CD4-positive, alpha-beta T cell treated with Interleukin-4 for 4 hours (primary cell): Measurements from ENCODE around the gene NPAS3.

Experiments used
- DNase-seq: peaks from one replicate; pipeline ENCODE4 v3.0.0-alpha.2; 2020

Gene NPAS3

DNA sequence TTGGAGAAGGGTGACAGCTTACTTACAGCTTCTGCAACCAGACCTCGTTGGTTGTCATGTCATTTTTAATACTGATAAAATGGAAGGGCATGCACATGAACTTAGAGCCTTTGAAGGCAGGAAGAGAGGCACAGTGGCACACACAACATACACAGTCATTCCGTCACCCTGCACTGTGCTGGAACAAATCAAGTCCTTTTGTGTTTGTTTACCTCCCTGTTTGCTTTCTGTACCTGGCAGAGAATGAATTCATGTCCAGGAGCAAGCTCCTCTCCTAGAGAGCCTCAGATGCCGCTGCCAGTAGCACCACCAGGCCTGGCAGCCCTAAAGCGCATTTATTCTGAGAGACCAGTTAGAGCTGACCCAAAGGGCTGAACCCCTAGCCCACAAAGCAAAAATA is 551.9 kb downstream of the NPAS3 start:
- no peak for DNase-seq

DNA sequence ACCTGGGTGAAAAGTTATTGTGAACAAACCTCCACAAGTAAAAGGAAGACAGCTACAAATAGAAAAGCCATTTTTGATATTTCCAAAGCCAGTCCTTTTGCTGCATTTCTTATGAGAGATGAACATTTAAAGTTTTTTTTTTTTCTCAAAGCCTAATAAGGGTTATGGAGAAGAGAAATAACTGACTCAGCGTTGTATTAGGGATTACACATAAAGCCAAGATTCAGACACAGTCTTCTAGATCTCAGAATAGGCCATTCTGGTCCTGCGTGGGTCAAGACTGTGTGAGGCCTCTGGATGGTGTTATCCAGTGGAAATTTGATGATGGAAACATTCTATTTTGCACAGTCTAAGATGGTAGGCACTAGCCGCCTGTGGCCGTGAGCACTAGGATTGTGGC is 552.4 kb downstream of the NPAS3 start:
- DNase-seq, result no peak

DNA sequence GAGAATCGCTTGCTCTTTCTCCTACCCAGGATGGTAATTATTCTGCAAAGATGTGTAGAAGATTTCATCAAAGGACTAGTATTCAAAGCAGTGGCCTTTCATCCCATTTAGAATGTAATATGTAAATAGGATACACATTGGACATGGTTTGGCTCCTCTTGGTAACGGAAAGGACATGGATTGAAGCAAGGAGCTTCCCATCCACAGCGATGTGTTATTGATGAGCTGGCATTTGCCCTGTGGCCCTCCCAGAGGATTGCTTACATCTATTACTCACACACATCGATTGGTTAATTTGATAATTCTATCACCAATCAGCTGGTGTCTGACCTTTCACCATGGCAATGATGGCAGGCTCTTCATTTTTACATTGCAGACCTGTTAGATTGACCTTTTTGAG is 553.8 kb downstream of the NPAS3 start:
- DNase-seq, result no peak

DNA sequence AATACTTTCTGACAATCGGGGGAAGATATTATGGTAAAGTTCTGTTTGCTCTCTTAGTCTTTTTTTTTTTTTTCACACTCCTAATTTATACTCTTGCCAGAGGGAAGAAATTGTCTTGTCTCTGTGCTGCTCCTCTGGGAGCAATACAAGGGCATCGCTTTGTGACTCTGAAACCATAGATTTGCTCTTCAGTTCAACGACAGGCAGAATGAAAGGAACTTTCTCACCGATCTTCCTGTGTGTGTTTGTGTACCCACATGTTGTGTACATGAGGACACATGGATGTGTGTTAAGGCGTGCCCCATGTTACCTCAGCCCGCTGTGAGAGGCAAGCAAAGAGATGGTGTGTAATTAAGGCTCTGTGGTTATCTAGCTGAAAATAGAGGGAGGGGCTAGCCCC is 554.6 kb downstream of the NPAS3 start:
- DNase-seq, result no peak

DNA sequence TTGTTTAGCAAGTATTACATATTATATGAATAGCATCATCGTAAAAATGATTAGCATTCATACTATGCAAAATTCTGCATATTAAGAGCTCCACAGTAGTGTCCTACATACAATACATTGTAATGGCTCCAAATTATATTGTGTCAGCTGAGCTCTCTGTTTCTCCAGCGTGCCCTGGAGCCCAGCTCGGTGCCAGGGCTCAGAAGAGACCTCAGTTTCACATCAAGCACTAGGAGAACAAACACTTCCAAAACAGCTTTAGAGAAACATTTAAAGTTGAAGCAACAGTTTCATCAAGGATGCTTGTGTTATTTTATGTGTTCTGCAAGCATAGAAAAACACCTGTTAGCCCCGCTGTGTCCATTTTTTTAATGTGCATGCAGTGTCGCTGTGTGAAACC is 555.3 kb downstream of the NPAS3 start:
- no peak for DNase-seq

DNA sequence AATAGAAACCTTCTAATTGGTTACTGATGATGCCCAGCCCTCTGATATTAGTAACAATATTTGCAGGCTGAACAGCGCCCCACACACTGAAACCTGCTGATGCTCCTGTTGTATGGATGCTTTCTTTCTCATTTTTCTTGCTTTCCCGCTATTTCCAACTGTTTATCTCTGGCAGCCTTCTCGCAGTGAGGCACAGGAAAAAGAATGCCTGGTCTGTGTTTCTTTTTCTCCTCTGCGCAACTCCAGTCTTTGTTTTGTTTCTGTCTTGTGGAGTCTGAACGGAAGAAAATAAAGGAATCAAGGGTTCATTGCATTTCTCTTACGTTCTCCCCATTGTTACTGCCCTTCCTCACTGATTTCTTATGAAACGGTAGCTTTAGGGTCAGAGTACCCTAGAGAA is 561.0 kb downstream of the NPAS3 start:
- DNase-seq, result no peak

DNA sequence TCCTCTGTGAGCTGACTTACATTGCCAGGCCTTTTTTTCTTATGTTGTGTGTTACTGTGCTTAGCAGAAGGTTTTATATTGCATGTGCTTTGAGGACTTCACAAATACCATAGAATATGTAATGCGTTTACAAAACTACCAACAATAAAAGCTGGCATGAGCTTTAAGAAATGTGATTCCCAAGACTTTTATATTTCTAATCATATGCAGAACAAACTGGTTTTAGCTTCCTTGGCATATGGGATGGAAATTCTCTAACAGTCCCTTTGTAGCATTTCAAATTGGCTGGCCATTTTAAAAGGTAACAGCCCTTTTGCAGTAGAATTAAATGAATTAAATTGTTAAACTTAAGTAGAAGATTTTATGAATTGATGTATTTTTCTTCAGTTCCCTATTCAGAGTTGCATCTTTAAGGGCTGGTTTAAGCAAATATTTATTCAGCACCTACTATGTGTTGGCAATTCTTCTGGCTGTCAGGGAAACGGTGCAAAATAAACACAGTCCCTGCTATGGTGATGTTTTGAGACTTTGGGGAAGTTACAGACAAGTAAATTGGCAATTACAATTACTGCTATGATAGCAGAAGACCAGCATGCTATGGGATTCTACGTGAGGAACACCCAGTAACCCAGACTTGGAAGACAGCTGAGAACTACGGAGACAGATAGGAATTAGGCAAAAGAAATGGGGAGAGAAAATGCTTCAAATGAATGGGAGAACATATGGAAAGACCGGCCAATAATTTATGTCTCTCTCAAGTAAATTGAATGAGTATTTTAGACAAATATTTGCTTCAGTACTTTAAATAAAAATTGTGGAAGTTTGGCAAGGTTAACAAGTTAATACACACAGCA is 565.8 kb downstream of the NPAS3 start:
- no peak for DNase-seq

DNA sequence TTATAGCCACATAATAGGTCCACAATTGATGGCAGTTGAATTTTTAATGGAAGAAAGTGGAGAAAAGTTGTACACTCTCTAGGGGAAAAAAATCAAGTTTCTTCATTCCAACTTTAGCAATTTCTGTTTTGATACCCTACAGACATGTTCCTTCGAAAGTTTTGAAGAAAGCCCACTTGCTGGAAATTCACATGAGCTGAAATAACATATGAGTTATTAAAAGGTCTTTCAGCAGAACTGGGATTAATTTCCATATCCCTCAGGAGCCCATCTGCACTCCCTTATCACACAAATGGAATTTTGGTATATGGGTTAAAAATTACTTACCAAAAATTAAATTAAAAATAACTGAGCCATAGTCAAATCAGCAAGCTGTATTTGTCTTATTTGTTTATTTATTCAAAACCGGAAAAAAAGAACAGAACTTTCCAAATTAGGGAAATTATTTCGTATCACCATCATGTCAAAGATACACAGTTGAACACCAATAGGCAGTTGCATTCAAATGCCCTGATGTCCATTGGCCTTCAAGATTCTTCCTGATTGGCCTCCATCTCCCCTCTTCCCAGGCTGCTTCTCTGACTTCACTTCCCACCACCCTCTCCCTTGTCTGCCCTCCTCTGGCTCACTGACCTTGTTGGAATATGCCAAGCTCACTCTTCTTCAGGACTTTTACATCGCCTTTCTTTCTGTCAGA is 566.7 kb downstream of the NPAS3 start:
- no peak for DNase-seq

DNA sequence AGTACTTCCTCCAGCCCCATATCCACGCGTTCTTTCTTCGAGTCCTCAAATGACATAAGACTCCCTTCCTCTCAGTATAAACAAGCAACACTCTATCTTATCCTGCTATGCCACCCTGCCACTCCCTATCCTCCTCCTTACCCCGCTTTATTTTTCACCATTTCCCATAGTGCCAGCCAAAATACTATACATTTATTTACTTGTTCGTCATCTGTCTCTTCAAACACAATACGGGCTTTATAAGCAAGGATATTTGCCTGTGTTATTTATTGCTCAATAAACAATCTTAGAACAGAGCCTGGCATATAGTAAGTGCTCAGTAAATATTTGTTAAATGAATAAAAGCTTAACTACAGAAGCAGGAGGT is 567.3 kb downstream of the NPAS3 start:
- no peak for DNase-seq

DNA sequence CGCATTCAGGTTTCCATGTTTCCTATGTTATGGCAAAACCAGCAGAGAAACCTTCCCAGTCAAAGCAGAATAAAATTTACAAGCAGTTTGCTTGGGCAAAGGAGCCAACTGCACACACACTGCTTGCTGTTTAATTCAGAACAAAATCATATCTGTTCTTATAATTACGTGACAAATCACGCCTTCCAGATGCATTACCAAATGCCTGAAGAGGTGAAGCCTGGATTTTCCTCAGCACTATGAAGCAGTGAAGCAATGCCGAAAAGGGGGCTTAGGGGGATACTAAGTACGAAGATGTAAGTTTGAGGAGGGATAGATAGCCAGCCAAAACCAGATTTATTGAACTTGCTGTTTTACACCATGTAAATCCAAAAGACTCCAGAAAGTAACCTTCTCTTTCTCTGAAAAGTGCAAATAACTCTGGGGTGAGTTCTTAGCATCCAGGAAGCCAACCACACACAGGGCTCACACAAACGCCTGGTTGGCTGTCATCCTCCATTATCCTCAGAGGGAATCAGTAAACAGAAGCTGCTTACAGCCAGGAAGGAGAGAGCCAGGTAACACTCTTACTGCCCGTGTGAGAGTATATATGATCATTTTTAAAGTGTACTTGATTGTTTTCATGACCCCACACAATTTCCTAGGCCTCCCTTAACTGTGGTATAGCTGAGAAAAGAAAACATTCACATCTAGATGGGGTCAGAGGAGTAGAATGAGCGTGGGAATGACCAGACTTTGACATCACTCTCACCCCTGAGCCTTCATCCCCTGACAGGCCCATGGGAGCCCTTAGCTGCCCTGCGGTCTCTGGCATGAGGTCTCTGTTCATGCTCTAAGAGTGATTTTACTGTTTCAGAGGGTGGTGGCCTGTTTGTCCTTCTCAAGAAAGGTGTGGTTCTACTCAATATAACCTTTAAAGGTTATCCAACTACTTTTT is 569.7 kb downstream of the NPAS3 start:
- no peak for DNase-seq

DNA sequence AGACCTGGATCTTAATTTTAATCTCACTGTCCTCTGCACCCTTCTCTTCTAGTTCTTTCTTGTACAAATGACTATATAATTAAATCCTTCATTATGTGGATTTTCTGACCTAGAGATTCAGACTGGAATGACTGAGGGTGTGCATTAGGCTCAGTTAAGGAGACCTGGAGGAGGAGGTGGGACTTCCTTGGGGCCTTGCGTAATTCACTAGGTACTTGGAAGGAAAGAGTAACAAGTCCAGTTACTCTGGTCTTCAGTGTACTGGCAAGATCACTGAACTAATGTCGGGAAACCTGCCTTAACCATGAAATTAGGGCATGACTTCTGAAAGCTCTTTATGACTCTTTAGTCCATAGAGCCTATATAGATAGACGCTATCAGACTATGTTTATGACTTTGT is 570.8 kb downstream of the NPAS3 start:
- DNase-seq, result no peak

DNA sequence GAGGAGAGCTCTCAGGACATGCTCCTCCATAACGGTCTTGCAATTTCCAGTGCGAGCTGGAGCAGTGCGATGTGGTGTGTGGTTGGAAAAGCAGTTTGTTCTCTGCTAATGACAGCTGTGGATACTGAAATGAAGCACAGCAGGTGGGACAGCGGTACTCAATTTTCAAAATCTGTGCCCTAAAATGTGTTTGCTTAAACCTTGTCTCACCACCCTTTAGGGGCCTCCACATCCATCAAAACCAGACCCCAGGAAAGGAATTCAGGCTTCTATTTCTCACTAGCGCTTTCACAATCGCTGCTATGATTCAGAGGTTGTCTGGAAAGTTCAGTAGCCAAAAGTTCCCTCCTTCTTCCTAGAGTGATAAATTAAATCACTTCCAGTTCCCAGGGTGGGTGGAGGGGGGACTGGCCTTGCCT is 571.4 kb downstream of the NPAS3 start:
- DNase-seq, result no peak

DNA sequence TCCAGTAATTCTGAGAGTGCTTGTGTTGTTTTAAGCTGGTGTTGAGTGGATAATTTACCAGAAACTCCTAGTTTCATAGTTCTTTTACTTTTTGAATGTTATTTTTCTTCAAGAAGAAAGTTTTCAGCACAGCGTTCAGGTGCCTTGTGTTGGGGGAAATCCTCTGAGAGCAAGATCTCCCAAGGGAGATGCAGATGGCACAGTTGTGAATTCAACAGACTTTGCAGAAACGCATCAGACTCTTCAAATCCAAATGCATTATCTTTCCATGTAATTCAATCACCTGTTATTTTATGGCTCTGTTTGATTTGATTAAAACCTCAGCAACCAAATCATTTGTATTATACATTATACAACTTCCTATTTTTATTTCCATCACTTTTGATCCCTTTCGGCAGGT is 572.3 kb downstream of the NPAS3 start:
- DNase-seq, result no peak

DNA sequence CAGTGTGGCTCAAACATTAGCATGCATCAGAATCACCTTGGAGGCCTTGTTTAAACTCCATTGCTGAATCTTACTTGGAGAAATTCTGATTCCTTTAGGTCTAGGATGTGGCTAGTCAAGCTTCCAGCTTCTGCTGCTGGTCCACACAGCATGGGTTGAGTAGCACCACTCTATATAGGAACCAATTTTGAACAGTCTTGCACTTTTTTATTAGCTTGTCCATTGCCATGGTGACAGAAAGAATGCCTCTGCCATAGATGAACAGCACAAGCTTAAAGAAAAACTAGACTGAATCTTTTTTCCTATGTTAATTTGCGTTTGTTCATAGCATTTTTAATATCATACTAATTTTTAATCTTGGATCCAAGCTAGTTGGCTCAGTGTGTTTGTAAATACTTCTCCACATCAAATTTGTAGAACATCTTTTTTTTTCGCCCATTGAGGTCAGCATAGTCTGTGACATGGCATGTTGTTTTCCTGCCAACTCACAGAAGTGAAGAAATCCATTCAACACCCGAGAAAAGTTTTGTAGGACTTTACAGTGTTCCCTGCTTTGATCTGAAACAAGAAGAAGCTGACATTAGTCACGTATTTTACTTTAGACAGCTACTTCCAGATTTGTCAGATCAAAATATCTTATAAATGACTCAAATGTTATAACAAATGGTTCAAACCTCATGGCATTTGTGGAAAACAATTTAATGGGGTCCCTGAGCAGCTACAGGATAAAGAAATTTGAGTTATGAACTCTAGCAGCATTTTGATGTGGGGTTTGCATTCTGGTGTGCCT is 573.4 kb downstream of the NPAS3 start:
- no peak for DNase-seq

DNA sequence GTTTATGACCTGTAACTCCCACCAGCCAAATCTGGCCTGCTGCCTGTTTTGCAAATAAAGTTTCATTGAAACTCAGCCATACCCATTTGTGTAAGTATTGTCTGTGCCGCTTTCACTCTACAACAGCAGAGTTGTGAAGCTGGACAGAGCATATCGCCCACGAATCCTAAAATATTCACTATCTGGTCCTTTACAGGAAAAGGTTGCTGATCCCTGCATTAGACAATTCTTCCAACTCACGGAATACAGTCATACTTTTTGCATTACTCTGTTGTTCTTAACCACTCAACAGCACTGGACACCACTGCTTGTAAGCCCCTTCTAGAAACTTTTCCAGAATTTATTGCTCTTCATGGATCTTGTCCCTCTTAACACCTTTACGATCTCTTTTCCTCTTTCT is 576.8 kb downstream of the NPAS3 start:
- no peak for DNase-seq

DNA sequence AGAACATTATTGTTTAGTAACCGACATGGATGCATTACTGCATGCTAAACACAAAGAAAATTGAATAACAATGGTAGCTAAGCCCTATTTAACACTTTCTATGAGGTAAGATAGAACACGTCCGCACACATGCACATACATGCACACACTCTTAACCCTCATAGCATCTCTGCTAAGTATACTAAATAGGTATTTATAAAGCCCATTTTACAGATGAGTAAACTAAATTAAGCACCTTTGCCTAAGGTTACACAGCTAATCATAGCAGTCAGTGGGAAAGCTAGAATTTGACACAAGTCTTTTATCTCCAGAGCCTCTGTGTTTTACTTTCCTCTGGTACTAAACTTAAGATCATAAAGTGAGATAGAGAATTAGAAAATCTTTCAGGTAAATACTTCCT is 577.2 kb downstream of the NPAS3 start:
- DNase-seq, result no peak

DNA sequence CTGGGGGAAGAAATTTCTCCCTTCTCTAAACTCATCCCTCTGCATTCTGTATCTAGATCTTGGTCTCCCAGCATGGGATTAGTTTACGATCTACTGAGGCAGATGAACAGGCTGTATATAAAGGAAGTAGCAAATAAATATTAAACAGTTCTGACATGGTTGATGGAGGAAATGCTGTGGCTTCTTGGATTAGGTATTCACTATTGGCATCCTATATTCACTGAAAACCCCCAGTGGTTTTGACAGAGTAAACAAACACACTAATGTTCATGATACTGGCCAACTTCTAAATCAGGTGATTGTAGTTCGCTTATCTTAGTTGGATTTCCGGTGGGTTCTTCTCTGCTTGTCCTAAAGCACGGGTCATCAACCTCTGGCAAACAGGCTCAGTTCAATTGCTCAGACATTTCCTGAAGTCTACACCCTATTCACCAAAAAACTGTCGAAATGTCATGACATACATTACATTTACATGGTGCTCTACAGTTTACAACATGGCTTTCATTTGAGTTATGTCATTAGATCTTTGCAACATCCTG is 578.3 kb downstream of the NPAS3 start:
- DNase-seq, result no peak

DNA sequence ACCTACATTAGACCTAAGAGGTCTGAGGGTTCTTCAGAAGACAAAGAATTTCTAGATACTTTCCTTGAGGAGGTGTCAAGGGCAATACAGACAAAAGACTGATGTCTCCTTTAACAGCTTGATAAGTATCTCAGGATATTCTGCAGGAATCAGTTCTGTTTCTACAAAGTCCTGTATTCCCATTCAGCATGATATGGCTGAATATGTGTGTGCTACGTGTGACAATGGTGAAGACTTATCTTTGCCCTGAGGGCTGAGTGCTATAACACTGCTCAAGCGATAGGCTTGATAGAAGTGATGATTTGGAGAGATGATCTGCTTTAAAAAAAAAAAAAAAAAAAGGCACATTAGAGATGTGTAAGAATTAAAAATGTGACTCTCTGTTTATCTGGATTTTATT is 582.5 kb downstream of the NPAS3 start:
- no peak for DNase-seq

DNA sequence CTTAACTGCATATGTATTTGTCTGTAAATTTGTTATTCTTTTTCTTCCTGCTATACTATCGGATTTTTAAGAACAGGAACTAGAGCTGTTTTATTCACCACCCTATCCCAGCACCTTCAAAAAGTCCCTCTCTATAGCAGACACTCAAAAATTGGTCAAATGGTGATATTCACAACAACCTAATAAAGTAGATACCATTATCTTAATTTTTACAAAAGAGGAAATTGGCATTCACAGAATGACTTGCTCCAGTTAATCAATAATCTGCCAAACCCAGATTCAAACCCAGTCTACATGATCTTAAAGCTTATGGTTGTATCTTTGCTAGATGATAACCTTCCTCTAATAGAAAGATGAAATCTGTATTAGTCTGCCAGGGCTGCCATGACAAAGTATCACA is 585.6 kb downstream of the NPAS3 start:
- DNase-seq, result no peak

DNA sequence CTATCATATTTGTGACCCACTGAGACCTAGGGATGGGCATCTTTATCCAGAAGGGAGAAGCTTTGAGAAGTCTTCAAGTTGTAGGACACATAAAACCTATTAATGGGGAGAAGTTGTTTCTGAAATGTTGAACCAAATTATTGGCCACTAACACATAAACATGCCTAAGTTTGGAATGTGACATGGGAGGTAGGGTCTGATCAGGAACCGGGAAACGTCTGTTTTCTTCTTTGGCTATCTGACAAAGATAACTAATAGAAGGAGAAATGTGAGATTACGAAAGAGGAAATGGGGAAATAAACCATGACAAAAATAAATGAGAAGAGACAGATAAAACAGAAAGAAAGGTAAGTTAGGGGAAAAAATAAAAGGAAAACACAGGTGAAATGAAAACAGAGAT is 586.9 kb downstream of the NPAS3 start:
- no peak for DNase-seq

DNA sequence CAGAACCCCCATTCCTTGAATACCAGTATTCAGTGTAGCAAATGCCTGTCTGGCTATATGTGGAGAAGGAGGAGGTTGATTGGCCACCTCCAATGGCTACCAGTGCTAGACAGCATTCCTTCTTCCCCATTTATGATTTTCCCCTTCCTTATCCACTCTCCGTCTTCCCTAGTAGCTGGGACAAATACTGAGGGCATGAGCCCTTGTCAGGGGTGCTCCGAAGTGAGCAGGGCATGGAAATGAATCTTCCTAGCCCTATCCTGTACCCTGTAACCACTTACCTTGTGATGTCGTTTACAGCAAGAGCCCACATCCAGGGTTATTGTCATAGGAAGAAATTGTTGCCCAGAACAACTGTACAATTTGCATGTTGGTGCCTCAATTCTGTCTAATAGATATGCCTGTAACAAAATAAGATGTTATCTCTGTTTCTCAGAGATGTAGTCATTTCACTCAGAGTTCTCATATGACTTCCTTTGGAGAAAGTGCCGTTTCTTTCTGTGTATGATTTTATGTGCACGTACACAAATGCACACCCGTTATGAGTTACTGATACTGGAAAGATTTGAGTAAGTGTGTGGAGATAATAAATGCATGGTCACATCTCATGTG is 588.5 kb downstream of the NPAS3 start:
- DNase-seq, result no peak

DNA sequence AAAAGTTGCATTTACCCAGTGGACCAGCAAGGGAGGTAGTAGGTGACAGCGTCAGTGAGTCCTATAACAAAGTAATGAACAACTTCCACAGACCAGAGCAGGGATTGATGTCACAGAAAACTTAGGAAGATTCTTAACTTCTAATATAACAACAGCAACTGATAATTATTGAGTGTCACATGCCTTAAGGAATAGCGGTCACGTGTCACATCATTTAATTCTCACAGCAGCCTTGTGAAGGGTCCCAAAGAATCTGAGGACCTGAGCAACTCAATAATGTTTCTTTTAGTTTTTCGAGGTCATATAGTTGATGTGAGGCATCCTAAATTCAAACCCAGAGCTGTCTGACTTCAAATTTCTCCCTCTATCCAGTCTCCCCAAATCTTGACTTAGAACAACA is 590.0 kb downstream of the NPAS3 start:
- DNase-seq, result no peak
